Measurements from ENCODE around the gene PRKG1. TPM values are rescaled to one million over a fixed set of nuclear protein-coding genes. Genes with fewer than 3 reads are reported as not detected.

The PRKG1 gene
- total RNA-seq, 2 donors from 2014 or later = 145 to 381 TPM

- TF ChIP-seq CTCF (IDR thresholded peaks at IDR 0.05) = no peak
- no peak for ATAC-seq (ENCODE audit: insufficient number of reproducible peaks, low FRiP score, low read depth)
Measured at GRCh38 chr10:52335665-52336064, 1261.4 kb downstream of the PRKG1 start.

DNA sequence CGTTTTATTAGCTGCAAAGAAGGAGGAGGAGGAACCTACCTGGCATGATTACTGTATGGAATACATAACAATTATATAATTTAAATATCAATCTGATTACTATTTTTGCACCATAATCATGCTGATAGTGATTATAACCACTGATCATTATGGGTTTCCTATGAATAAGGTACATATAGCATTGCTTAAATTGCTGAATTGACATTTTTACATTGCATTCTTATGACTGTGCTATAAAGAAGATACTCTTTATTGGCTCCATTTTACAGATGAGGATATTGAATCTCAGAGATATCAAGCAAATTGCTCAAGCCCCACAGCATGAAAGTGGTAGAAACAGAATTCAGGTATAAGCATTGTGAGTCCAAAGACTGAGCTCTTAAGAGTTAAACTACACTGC, 1262.9 kb downstream of the PRKG1 start:
- H3K9me3 ChIP-seq = no peaks in the 10 kb centered on the region
- DNase-seq (ENCODE audit: low spot score) (no peak), ATAC-seq (ENCODE audit: insufficient number of reproducible peaks, low FRiP score, low read depth) (no peak)
- no peaks in the 10 kb centered on the region for H3K4me1 ChIP-seq (ENCODE audit: control insufficient read depth in 1 of 2, low read depth in 2 of 2)
- no peaks in the 10 kb centered on the region for H3K36me3 ChIP-seq
- TF ChIP-seq CTCF (IDR thresholded peaks at IDR 0.05) = no peak
- no peak overlapping the region for H3K27ac ChIP-seq
- no peak overlapping the region for H3K4me3 ChIP-seq
- no peaks in the 10 kb centered on the region for H3K27me3 ChIP-seq (replicated peaks; ENCODE audit: insufficient read depth)

More at GRCh38 chr10:52335665-52336064, 1261.4 kb downstream of the PRKG1 start:
- Histone ChIP-seq H3K27me3 (replicated peaks; ENCODE audit: insufficient read depth) (no peaks in the 10 kb centered on the region), H3K4me1 (ENCODE audit: control insufficient read depth in 1 of 2, low read depth in 2 of 2) (no peaks in the 10 kb centered on the region), H3K36me3 (no peaks in the 10 kb centered on the region), H3K27ac (no peak overlapping the region), H3K4me3 (no peak overlapping the region), H3K9me3 (no peaks in the 10 kb centered on the region)
- no peak for DNase-seq (ENCODE audit: low spot score)

DNA sequence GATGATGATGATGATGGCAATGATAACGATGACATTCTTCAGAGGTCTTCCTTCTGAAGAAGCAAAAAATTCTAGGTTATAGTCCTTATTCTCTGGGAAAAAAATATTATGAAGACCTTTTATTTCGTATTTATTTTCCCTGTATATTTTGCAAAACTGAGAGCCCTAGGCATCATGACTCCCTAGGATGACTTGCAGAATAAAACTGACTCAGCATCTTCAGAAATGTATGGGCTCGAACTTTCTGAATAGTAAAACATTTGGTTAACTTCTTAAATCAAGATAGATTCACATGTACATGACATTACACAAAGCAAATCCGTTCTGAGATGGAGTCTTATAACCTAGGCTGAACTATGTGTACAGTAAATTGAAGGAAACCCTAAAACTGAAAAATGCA, 1269.2 kb downstream of the PRKG1 start:
- no peak for TF ChIP-seq CTCF (IDR thresholded peaks at IDR 0.05)
- DNase-seq (ENCODE audit: low spot score) (no peak), ATAC-seq (ENCODE audit: insufficient number of reproducible peaks, low FRiP score, low read depth) (no peak)
- Histone ChIP-seq H3K27ac (no peak overlapping the region), H3K4me3 (no peak overlapping the region), H3K4me1 (ENCODE audit: control insufficient read depth in 1 of 2, low read depth in 2 of 2) (no peaks in the 10 kb centered on the region), H3K36me3 (no peaks in the 10 kb centered on the region), H3K27me3 (replicated peaks; ENCODE audit: insufficient read depth) (no peaks in the 10 kb centered on the region), H3K9me3 (no peaks in the 10 kb centered on the region)

DNA sequence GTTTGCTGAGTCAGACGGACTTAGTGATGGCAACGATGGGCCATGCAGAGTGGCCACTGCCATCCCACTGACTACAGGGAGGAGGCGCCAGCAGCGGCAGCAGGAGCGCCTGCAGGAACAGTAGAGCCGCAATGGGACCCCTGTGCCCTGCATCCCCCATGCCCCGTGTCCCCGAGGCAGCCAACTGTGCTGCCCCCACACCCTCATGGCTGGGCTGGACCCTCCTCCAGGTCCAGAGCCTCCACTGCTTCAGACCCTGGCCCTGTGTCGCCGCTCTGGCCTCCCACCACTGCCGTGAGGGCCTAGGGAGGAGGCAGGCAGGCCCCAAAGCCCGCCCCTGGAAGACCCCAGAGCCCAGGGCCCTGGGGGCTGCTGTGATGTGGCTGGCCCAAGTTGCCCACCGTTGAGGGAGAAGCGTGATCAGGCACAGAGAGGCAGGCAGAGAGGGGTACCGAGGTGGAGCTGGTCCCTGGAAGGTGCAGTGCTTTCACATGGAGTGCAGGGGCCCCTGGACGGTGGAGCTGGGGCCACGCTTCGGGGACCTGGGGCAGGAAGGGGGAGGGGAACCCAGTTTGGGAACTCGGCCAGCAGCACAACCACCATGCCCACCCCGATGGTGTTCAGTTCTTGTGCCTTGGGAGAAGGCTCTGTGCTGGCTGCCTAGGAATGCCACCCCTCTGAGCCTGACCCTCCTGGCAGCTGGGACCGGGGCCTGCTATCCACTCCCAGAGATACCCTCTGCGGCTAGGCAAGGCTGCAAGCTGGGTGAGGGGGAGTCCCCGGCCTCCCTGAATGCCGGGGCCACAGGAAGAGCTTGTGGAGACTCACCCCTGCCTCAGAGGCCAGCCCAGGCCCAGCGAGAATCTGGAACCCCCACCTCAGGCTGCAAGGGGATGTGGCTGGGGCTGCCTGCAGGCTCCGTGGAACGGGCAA, 1272.4 kb downstream of the PRKG1 start:
- Histone ChIP-seq H3K9me3 (no peaks in the 10 kb centered on the region), H3K27me3 (replicated peaks; ENCODE audit: insufficient read depth) (no peaks in the 10 kb centered on the region), H3K27ac (no peak overlapping the region), H3K4me3 (no peak overlapping the region), H3K4me1 (ENCODE audit: control insufficient read depth in 1 of 2, low read depth in 2 of 2) (no peaks in the 10 kb centered on the region), H3K36me3 (no peaks in the 10 kb centered on the region)
- ATAC-seq (ENCODE audit: insufficient number of reproducible peaks, low FRiP score, low read depth) (no peak), DNase-seq (ENCODE audit: low spot score) (no peak)
- no peak for TF ChIP-seq CTCF (IDR thresholded peaks at IDR 0.05)

DNA sequence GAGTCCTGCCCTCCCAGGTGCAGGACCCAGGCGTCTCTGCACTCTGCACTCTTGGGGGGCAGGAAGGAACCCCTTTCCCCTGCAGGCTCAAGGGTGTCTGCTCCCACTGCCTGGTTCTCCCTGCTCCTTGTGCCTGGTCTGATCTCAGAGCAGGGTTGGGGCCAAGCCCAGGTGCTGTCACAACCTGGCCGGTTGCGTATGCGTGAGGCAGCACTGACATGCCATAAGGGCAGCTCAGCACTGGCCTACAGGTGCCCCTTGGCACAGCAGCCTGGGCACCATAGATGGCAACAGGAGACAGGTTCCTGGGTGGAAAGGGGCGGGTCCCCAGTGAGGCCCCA, 1273.0 kb downstream of the PRKG1 start:
- no peak overlapping the region for H3K4me3 ChIP-seq

More for the DNA sequence above, 1273.0 kb downstream of the PRKG1 start:
- ATAC-seq (ENCODE audit: insufficient number of reproducible peaks, low FRiP score, low read depth) (no peak), DNase-seq (ENCODE audit: low spot score) (no peak)
- no peaks in the 10 kb centered on the region for H3K27me3 ChIP-seq (replicated peaks; ENCODE audit: insufficient read depth)
- no peaks in the 10 kb centered on the region for H3K36me3 ChIP-seq
- H3K9me3 ChIP-seq = no peaks in the 10 kb centered on the region
- H3K4me1 ChIP-seq (ENCODE audit: control insufficient read depth in 1 of 2, low read depth in 2 of 2) = no peaks in the 10 kb centered on the region
- TF ChIP-seq CTCF (IDR thresholded peaks at IDR 0.05) = no peak
- no peak overlapping the region for H3K27ac ChIP-seq

Other genes starting within 250 kb of the PRKG1 start
- gene A1CF, start 188.9 kb upstream of the PRKG1 start, total RNA-seq = not detected

Measured in thoracic aorta (tissue), 2 donors.